IPS-NIHi11 (cell line): ENCODE measurements around the gene ITGA5.

Experiments
- DNase-seq: peaks from one replicate; pipeline ENCODE4 v3.0.0; 2012; ENCODE audit warnings: mixed read lengths, low spot score

Gene ITGA5

GRCh38 chr12:54411391-54412241 lies 7.5 kb downstream of the ITGA5 start:
- DNase-seq, result peak; percentile 84

DNA sequence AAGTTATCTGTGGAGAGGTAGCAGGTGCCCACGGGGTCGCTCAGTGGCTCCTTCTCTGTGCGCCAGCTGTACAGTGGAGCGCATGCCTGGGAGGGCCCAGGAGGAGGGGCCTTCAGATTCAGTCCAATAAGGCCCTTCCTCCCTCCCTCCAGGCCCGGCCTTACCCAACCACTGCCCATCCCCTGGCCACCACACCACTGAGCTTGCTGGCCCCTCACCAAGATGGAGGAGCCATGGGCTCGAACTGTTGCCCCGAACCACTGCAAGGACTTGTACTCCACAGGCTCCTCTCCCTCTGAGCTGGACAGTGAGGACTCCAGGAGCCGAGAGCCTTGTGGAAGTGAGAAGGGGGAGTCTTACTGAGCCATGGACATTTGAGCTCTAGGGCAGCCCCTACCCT lies 9.8 kb downstream of the ITGA5 start:
- DNase-seq, result no peak

DNA sequence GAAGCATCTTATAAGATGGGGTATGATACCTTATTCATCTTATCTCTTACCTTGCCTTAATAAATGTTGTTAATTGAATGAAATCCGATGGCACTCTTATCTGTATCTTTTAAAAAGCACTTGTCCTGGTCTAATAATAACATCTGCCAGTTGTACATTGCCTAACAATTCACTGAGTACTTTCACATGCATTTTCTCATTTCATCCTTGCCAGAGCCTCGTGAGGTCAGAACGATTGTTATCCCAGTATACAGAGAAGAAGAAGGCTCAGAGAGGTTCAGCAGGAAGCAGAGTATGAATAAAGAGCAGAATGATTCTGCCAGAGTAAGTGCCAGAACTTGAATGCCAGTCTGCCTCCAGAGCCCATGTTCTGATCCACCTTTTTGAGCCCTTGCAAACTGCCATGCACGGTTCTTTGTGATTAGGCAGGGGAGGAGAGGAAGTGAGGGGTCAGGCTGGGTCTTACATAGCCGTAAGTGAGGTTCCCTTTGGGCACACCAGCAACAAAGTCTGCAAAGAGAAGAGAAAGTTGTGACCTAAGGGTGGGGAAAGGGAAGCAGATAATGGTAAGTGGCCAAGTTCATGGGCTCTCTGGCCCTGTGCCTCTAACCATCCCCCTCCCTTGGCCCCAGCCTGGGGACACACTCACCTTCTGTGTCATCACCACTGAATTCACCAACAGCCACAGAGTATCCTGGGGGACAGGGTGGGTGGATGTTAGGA lies 11.7 kb downstream of the ITGA5 start:
- DNase-seq, result no peak

DNA sequence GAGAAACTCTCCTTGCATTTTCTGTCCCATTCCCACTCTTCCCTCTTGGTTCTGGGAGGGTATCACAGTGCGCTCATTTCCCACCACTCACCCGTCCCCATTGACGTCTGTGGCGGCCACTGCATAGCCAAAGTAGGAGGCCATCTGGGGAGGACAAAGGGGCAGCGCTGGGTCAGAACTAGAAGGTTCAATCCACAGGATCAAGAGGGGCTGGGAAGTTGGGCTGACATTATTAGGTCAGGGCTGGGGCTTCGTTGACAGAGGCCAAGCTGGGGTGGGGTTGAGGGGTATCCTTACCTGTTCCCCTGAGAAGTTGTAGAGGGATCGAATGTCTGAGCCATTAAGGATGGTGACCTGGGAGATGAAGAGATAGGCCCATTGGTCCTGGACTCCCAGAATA lies 13.5 kb downstream of the ITGA5 start:
- DNase-seq, result no peak

- DNase-seq, result no peak
Measured at GRCh38 chr12:54405106-54405505, 14.0 kb downstream of the ITGA5 start.

DNA sequence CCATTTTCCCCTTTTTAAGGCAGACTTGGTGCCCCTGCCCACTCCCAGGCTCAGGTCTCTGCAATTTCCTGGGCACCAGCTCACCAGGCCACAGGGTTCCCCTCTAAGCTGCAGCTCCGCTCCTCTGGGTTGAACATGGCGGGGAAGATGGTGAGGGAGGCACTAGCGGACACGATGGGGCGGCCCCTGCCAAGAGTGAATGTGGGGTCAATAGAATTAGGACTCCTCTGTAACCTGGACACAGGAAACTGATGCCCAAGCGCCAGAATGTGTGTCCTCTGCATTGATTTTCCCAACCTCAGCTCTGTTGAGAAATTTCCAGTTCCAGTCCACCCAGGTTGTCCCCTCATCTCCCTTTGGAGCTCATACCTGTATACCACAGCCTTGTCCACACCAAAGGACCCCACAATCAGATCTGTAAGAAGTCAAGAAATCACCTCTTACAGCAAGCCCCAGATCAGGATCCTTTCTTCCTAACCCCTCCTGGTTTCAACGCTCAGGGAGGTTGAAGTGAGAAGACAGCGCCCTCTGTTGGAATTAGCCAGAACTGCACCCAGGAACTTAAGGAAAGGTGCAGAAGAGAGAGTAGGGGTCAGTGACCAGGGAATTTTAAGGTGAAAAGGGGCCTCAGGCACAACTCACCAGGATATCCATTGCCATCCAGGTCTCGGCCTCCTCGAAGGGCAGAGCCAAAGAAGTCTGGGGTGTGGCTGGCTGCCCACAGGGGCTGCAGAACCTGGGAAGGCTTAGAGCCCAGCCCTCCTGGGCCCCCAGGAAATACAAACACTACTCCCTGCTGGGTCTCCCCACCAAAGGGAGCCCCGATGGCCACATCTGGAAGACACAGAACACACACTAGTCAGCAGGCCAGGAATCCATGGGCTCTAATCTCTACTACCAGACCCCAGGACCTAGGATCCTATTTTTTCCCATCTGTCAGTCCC lies 14.7 kb downstream of the ITGA5 start:
- DNase-seq, result peak; percentile 80

GRCh38 chr12:54401119-54401518 lies 17.9 kb downstream of the ITGA5 start:
- DNase-seq, result no peak

GRCh38 chr12:54398995-54399793 lies 19.9 kb downstream of the ITGA5 start:
- peak; percentile 93 for DNase-seq

GRCh38 chr12:54398218-54398617 lies 20.8 kb downstream of the ITGA5 start:
- no peak for DNase-seq

- no peak for DNase-seq
Measured at GRCh38 chr12:54397157-54397556, 21.9 kb downstream of the ITGA5 start.

GRCh38 chr12:54395545-54395944 lies 23.5 kb downstream of the ITGA5 start:
- no peak for DNase-seq

GRCh38 chr12:54394986-54395385 lies 24.1 kb downstream of the ITGA5 start:
- DNase-seq, result no peak

- peak; percentile 70 for DNase-seq
Measured at GRCh38 chr12:54394281-54394719, 24.8 kb downstream of the ITGA5 start.

DNA sequence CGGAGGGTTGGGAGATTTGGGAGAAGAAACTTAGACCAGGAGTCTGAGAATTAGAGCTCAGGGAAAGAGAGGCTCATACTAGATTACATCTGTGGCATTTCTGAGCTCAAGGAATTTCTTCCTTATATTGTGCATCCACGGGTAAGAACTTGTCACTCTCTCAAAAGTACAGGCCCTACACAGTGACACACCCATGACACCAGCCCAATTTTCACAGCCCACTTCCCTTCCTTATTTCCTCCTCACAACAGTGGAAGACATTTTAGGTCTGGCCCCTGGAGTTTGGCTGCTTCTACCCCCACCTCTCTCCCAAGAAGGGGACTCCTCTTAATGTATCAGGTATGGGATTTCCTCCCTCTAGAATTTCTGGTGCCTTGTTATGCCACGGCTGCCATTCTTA lies 25.3 kb downstream of the ITGA5 start:
- no peak for DNase-seq

GRCh38 chr12:54393207-54393609 lies 25.9 kb downstream of the ITGA5 start:
- no peak for DNase-seq

GRCh38 chr12:54392485-54393206 lies 26.4 kb downstream of the ITGA5 start:
- DNase-seq, result no peak

DNA sequence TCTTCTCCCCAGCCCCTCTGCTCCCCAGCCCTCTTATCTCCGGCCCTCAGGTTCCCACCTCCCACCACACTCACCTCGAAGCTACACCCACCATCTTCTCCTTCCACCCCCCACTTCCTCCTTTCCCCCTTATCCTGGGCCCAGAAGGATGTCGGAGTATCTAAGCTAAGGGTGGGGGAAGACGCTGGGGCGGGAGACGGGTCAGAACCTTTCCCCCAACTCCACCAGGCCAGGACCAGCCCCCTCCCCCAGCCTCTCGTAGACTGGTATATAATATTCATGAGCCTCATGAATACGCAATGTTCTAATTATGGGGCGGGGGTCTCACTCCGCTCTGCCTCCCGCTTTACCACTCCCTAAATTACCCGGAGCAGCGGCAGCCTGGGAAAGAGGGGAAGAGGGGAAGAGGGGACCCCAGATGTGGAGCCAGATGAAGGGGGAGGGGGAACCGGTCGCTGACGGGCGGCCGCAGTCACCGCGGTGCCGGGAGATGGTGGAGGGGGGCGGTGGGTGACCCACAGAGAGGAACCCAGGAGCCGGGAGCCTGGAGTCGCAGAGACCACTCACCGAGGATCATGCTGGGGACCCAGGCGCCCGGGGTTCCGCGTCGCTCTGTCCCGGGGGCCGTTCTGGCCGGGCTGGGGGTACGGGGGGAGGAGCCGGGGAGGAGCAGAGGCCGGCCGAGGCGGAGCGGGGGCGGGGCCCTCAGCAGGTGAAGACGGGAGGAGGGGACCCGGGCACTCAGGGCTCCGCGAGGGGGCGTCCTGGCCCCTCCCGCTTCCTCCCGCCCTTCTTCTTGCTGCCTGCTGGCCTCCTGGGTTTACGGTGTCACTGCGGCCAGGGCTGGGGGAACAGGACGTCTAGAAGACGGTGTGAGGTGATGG lies 28.2 kb downstream of the ITGA5 start:
- DNase-seq, result peak; percentile 93

DNA sequence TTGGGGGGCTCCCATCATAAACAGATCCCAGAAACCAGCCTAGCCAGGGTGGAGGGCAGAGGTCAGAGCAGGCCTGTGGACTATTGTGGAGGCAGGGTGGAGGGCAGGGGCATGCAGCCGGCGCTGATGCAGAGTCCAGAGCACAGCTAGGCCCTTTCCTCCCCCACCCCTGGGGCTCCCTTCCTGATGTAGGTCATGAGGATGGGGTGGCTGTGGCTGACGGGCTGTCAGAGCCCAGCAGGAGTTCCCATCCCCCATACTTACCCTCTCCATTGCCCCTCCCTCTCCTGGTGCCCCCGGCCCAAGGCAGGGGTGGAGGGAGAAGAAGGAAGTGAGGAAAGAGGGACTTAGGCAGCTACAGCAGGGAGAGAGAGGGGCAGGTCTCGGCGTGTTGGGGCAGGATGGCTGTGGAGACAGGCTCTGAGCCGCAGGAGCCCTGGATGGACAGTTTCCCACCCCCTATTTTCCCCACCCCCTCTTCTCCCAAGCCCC lies 28.8 kb downstream of the ITGA5 start:
- DNase-seq, result no peak

- DNase-seq, result no peak
Measured at GRCh38 chr12:54389607-54390175, 29.4 kb downstream of the ITGA5 start.
